ENCODE results near the gene YJEFN3.

GRCh38 chr19:19485998-19486290 is 42.8 kb upstream of the YJEFN3 start:
- TF ChIP-seq POLR2AphosphoS5 (IDR thresholded peaks at IDR 0.05; ENCODE audit: low read depth, low read length): no peak
- no peak for TF ChIP-seq REST (IDR thresholded peaks at IDR 0.05; ENCODE audit: insufficient read depth in 1 of 2, low read depth in 2 of 2, low read length in 2 of 2)
- TF ChIP-seq SIN3A (IDR thresholded peaks at IDR 0.05; ENCODE audit: borderline replicate concordance, insufficient read depth, low read length): no peak

All from PFSK-1 (cell line).